ENCODE results near the gene UBR4.

Gene UBR4

GRCh38 chr1:19206947-19207346, 3.1 kb downstream of the UBR4 start:
- no peaks in the 10 kb centered on the region for H3K27me3 ChIP-seq
- no peaks in the 10 kb centered on the region for H3K9me3 ChIP-seq
- no peak for TF ChIP-seq CTCF (IDR thresholded peaks at IDR 0.05)
- H3K36me3 ChIP-seq, result peaks cover under 1% of the 10 kb centered on the region
- H3K27ac ChIP-seq, result no peak overlapping the region
- peaks cover 37 to 49% of the 10 kb centered on the region in 2 experiments for H3K4me1 ChIP-seq (ENCODE audit: control insufficient read depth in 1 of 2, insufficient read depth in 1 of 2, low read depth in 1 of 2, low read length in 1 of 2)
- no peak overlapping the region for H3K4me3 ChIP-seq (ENCODE audit: low read depth in 1 of 2, low read length in 1 of 2)

GRCh38 chr1:19205845-19206244, 4.2 kb downstream of the UBR4 start:
- TF ChIP-seq CTCF (IDR thresholded peaks at IDR 0.05), result no peak
- peaks cover 31 to 38% of the 10 kb centered on the region in 2 experiments for H3K4me1 ChIP-seq (ENCODE audit: control insufficient read depth in 1 of 2, insufficient read depth in 1 of 2, low read depth in 1 of 2, low read length in 1 of 2)
- H3K4me3 ChIP-seq (ENCODE audit: low read depth in 1 of 2, low read length in 1 of 2), result no peak overlapping the region
- peak overlapping the region; percentile 54 for H3K27ac ChIP-seq
- H3K36me3 ChIP-seq, result peaks cover 10% of the 10 kb centered on the region
- H3K9me3 ChIP-seq, result no peaks in the 10 kb centered on the region
- H3K27me3 ChIP-seq, result no peaks in the 10 kb centered on the region

- Histone ChIP-seq H3K9me3 (no peaks in the 10 kb centered on the region), H3K27me3 (no peaks in the 10 kb centered on the region), H3K27ac (peak overlapping the region; percentile 54), H3K4me3 (ENCODE audit: low read depth in 1 of 2, low read length in 1 of 2) (no peak overlapping the region), H3K36me3 (peaks cover 15% of the 10 kb centered on the region), H3K4me1 (ENCODE audit: control insufficient read depth in 1 of 2, insufficient read depth in 1 of 2, low read depth in 1 of 2, low read length in 1 of 2) (peaks cover 26 to 34% of the 10 kb centered on the region in 2 experiments)
- no peak for TF ChIP-seq CTCF (IDR thresholded peaks at IDR 0.05)
Observed at GRCh38 chr1:19205403-19205802, 4.7 kb downstream of the UBR4 start.

GRCh38 chr1:19204446-19205266, 5.4 kb downstream of the UBR4 start:
- Histone ChIP-seq H3K36me3 (peaks cover 22% of the 10 kb centered on the region), H3K4me1 (ENCODE audit: control insufficient read depth in 1 of 2, insufficient read depth in 1 of 2, low read depth in 1 of 2, low read length in 1 of 2) (peaks cover 25 to 33% of the 10 kb centered on the region in 2 experiments), H3K9me3 (no peaks in the 10 kb centered on the region), H3K4me3 (ENCODE audit: low read depth in 1 of 2, low read length in 1 of 2) (no peak overlapping the region), H3K27ac (peak overlapping the region; percentile 54), H3K27me3 (no peaks in the 10 kb centered on the region)
- no peak for TF ChIP-seq CTCF (IDR thresholded peaks at IDR 0.05)

- TF ChIP-seq CTCF (IDR thresholded peaks at IDR 0.05), result no peak
- Histone ChIP-seq H3K36me3 (peaks cover 35% of the 10 kb centered on the region), H3K9me3 (no peaks in the 10 kb centered on the region), H3K27me3 (no peaks in the 10 kb centered on the region), H3K4me1 (ENCODE audit: control insufficient read depth in 1 of 2, insufficient read depth in 1 of 2, low read depth in 1 of 2, low read length in 1 of 2) (peaks cover 13 to 21% of the 10 kb centered on the region in 2 experiments), H3K27ac (no peak overlapping the region), H3K4me3 (ENCODE audit: low read depth in 1 of 2, low read length in 1 of 2) (no peak overlapping the region)
Observed at GRCh38 chr1:19203440-19203839, 6.6 kb downstream of the UBR4 start.

All from neutrophil (primary cell).